Measurements from ENCODE around the gene DLX2. TPM values are rescaled to one million over a fixed set of nuclear protein-coding genes. Genes with fewer than 3 reads are reported as not detected.

Gene DLX2
- total and polyA plus RNA-seq, 2 of the 13 experiments (the other 11 are each of a cell fraction or from before 2014, with no cell fraction given) = 0.07 to 0.15 TPM

DNA sequence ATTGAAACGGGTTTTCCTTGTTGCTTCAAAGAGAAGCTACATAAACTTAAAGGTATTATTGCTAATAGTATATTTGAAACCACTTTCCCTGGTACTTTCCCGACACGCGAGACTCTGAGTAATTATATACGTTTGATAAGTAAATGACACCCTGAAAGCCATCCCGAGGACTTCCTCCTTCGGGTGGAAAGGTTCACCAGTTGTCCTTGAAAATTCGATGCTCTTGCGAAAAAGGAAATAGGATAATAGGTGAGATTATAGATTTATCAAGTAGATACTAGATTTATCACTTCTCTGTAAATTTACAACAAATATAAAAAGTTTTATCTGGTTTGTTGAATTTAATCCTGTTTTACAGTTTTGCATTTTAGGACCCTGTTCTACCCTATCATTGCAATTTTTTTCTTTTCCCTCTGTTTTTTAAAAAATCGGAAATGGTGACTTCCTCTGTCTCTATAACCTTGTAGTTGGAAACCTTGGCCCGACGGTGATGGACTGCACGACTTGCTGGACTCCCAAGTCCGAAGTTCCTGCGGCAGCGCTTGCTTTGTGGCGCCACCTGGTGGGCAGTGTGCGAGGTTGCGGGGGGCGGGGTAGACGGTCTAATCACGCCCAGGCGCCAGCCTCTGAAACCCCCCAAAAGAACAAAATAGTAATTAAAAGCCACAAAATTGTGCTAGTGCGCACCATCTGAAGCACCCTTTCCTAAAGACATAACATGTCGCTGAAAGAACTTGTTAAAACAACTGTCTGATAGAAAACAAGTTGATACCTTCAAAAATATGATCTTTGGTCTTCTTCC is 972 bp upstream of the DLX2 start (continued):
- no peak for TF ChIP-seq XBP1 (CRISPR knock-in tag; IDR thresholded peaks at IDR 0.05)
- TF ChIP-seq ZBTB7A (CRISPR knock-in tag; IDR thresholded peaks at IDR 0.05) = no peak
- TF ChIP-seq, protein P1, sequence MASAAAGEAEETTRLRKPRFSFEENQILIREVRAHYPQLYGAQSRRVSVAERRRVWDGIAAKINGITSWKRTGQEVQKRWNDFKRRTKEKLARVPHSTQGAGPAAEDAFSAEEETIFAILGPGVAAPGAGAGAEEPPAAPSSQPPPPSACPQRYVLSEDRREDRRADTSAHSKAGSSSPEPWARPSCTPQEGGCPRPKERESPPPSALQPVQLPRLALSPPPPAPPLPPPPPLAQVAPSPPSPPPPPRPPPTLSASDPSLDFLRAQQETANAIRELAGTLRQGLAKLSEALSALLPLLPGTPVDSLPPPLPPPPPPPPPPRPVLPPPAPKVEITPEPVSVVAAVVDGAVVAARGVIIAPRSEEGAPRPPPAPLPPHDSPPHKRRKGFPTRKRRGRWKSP (CRISPR knock-in tag; IDR thresholded peaks at IDR 0.05) = no peak
- TF ChIP-seq KDM3A (CRISPR knock-in tag; IDR thresholded peaks at IDR 0.05; ENCODE audit: low read depth) = peak; percentile 88
- peak; percentile 63; the same call in 1 of the 2 replicates for TF ChIP-seq NFKBIZ (CRISPR knock-in tag; IDR thresholded peaks at IDR 0.05)
- peak; percentile 95 for TF ChIP-seq HNF4G (IDR thresholded peaks at IDR 0.05; ENCODE audit: borderline replicate concordance, low read depth, low read length)
- peak; percentile 82; the same call in 1 of the 2 replicates for TF ChIP-seq HNF4G (CRISPR knock-in tag; IDR thresholded peaks at IDR 0.05; ENCODE audit: borderline replicate concordance, low read depth)
- peak; percentile 5; the same call in 1 of the 2 replicates for TF ChIP-seq ZNF430 (CRISPR knock-in tag; IDR thresholded peaks at IDR 0.05)
- peak; percentile 46; the same call in 1 of the 2 replicates for TF ChIP-seq ZNF274 (CRISPR knock-in tag; IDR thresholded peaks at IDR 0.05)
- peak; percentile 69 for TF ChIP-seq SMAD3 (CRISPR knock-in tag; IDR thresholded peaks at IDR 0.05)
- TF ChIP-seq, protein P2, sequence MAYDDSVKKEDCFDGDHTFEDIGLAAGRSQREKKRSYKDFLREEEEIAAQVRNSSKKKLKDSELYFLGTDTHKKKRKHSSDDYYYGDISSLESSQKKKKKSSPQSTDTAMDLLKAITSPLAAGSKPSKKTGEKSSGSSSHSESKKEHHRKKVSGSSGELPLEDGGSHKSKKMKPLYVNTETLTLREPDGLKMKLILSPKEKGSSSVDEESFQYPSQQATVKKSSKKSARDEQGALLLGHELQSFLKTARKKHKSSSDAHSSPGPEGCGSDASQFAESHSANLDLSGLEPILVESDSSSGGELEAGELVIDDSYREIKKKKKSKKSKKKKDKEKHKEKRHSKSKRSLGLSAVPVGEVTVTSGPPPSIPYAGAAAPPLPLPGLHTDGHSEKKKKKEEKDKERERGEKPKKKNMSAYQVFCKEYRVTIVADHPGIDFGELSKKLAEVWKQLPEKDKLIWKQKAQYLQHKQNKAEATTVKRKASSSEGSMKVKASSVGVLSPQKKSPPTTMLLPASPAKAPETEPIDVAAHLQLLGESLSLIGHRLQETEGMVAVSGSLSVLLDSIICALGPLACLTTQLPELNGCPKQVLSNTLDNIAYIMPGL (CRISPR knock-in tag; IDR thresholded peaks at IDR 0.05; ENCODE audit: borderline replicate concordance in 1 of 2, low read depth in 1 of 2) = peak; percentile 72 to 92
- TF ChIP-seq, protein P3, sequence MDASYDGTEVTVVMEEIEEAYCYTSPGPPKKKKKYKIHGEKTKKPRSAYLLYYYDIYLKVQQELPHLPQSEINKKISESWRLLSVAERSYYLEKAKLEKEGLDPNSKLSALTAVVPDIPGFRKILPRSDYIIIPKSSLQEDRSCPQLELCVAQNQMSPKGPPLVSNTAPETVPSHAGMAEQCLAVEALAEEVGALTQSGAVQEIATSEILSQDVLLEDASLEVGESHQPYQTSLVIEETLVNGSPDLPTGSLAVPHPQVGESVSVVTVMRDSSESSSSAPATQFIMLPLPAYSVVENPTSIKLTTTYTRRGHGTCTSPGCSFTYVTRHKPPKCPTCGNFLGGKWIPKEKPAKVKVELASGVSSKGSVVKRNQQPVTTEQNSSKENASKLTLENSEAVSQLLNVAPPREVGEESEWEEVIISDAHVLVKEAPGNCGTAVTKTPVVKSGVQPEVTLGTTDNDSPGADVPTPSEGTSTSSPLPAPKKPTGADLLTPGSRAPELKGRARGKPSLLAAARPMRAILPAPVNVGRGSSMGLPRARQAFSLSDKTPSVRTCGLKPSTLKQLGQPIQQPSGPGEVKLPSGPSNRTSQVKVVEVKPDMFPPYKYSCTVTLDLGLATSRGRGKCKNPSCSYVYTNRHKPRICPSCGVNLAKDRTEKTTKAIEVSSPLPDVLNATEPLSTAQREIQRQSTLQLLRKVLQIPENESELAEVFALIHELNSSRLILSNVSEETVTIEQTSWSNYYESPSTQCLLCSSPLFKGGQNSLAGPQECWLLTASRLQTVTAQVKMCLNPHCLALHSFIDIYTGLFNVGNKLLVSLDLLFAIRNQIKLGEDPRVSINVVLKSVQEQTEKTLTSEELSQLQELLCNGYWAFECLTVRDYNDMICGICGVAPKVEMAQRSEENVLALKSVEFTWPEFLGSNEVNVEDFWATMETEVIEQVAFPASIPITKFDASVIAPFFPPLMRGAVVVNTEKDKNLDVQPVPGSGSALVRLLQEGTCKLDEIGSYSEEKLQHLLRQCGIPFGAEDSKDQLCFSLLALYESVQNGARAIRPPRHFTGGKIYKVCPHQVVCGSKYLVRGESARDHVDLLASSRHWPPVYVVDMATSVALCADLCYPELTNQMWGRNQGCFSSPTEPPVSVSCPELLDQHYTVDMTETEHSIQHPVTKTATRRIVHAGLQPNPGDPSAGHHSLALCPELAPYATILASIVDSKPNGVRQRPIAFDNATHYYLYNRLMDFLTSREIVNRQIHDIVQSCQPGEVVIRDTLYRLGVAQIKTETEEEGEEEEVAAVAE (CRISPR knock-in tag; IDR thresholded peaks at IDR 0.05; ENCODE audit: borderline replicate concordance) = no peak
- TF ChIP-seq EHMT2 (IDR thresholded peaks at IDR 0.05; ENCODE audit: borderline replicate concordance, low read depth, low read length) = no peak
- no peak for TF ChIP-seq PHF20 (CRISPR knock-in tag; IDR thresholded peaks at IDR 0.05)
- TF ChIP-seq FOXA1 (IDR thresholded peaks at IDR 0.05) = no peak
- TF ChIP-seq FOXA1 (CRISPR knock-in tag; IDR thresholded peaks at IDR 0.05) = no peak
- no peak for TF ChIP-seq ZMYM2 (CRISPR knock-in tag; IDR thresholded peaks at IDR 0.05)
- TF ChIP-seq, protein P4, sequence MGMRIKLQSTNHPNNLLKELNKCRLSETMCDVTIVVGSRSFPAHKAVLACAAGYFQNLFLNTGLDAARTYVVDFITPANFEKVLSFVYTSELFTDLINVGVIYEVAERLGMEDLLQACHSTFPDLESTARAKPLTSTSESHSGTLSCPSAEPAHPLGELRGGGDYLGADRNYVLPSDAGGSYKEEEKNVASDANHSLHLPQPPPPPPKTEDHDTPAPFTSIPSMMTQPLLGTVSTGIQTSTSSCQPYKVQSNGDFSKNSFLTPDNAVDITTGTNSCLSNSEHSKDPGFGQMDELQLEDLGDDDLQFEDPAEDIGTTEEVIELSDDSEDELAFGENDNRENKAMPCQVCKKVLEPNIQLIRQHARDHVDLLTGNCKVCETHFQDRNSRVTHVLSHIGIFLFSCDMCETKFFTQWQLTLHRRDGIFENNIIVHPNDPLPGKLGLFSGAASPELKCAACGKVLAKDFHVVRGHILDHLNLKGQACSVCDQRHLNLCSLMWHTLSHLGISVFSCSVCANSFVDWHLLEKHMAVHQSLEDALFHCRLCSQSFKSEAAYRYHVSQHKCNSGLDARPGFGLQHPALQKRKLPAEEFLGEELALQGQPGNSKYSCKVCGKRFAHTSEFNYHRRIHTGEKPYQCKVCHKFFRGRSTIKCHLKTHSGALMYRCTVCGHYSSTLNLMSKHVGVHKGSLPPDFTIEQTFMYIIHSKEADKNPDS (CRISPR knock-in tag; IDR thresholded peaks at IDR 0.05) = no peak
- no peak for TF ChIP-seq SMYD3 (CRISPR knock-in tag; IDR thresholded peaks at IDR 0.05)
